GM12874 (cell line): Measurements from ENCODE around the gene SHF.

Experiments used
- TF ChIP-seq, protein P1 (sequence below): IDR thresholded peaks from 2 replicates; pipeline ENCODE4 v1.5.1; 2011; ENCODE audit warnings: low read depth, mild to moderate bottlenecking, control low read depth, low read length, moderate library complexity; ENCODE audit not compliant: insufficient read depth

SHF gene

GRCh38 chr15:45146405-45146804, 41.4 kb downstream of the SHF start:
- TF ChIP-seq, protein P1, sequence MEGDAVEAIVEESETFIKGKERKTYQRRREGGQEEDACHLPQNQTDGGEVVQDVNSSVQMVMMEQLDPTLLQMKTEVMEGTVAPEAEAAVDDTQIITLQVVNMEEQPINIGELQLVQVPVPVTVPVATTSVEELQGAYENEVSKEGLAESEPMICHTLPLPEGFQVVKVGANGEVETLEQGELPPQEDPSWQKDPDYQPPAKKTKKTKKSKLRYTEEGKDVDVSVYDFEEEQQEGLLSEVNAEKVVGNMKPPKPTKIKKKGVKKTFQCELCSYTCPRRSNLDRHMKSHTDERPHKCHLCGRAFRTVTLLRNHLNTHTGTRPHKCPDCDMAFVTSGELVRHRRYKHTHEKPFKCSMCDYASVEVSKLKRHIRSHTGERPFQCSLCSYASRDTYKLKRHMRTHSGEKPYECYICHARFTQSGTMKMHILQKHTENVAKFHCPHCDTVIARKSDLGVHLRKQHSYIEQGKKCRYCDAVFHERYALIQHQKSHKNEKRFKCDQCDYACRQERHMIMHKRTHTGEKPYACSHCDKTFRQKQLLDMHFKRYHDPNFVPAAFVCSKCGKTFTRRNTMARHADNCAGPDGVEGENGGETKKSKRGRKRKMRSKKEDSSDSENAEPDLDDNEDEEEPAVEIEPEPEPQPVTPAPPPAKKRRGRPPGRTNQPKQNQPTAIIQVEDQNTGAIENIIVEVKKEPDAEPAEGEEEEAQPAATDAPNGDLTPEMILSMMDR = no peak

GRCh38 chr15:45144775-45145174, 43.0 kb downstream of the SHF start:
- TF ChIP-seq, protein P1 = no peak

GRCh38 chr15:45143946-45144345, 43.8 kb downstream of the SHF start:
- TF ChIP-seq, protein P1 = no peak

DNA sequence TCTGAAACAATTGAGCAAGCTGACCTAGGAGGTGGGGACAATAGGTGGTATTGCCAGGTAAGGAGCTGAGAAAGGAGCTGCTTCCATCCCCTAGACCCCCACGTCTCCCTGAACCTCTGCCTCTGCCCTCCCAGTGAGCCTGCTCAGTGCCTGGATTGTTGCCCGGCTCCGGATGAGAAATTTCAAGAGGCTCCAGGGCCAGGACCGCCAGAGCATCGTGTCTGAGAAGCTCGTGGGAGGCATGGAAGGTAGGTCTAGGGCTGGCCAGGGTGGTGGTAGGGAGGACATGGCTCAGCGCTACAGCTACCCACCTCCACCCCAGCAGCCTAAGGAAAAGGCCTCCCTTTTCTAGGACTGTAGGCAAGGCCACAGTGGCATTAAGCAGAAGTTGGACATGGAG, 44.7 kb downstream of the SHF start:
- TF ChIP-seq, protein P1 = no peak

- TF ChIP-seq, protein P1 = no peak
Measured at GRCh38 chr15:45141386-45141785, 46.4 kb downstream of the SHF start.

DNA sequence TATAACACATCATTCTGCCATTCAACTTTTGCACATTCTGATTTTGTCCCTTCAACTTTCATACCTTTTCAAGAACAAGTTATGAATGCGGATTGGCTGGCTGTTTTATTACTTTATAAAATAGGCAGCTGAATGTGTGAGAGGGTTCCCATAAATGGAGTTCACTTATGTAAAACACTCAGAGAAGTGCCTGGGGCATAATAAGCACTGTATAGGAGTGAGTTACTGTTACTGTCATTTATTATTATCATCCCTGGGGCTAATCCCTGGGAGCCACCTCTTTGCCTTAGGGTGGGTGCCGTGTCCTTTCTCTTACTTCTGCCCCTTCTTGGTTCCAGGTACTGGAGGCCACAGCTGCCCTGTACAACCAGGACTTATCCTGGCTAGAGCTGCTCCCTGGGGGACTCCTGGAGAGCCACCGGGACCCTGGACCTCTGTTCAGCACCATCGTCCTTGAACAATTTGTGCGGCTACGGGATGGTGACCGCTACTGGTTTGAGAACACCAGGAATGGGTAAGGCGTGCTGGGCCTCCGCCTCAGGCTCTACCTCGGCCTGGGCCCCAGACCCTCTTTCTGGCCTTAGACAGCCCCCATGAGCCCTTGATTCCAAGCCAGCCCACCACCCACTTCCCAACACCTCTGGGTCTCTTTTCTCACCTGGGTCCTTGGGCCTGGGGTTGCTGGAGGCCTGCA, 47.1 kb downstream of the SHF start:
- TF ChIP-seq, protein P1 = no peak

GRCh38 chr15:45139770-45140169, 48.0 kb downstream of the SHF start:
- TF ChIP-seq, protein P1 = no peak
